DMS114 treated with DMSO at 0.1 percent for 48 hours (cell line): ENCODE data around the gene SPATA7.

Experiments
- DNase-seq: peaks from one replicate; lab custom pipeline; 2025; ENCODE audit not compliant: unreplicated experiment; lab: John Stamatoyannopoulos, UW

The SPATA7 gene

DNA sequence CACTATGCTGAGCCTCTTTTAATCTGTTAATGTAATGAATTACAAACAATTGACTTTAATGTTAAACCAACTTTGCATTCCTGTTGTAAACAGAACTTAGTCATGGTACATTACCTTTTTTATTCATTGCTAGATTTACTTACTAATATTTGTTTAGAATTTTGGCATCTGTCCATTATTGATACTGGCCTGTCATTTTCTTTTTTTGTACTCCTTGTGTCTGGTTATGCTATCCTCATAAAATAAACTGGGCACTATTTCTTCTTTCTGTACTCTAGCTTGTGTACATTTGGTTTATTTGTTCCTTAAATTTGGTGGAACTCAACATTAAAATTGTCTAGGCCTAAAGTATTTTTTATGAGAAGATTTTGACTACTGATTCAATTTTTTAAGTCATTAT, 32.1 kb downstream of the SPATA7 start:
- DNase-seq, result no peak

GRCh38 chr14:88420187-88420586, 34.7 kb downstream of the SPATA7 start:
- DNase-seq, result no peak

DNA sequence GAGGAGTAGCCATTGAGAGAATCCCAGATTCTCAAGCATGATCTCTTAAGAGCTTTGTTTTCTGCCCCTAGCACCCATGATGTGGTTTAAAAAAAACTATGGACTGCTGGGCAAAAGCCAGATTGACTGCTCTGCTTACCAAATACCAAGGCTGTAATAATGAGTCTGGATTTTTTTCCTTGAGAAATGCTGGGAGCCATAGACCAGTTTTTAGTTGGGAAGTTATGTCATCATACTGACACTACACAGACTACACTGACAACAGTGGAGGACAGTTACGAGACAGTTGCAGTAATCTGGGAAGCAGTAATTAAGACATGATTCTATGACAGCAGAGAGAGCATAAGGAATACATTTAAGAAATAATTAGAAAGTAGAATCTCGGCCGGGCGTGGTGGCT, 35.8 kb downstream of the SPATA7 start:
- no peak for DNase-seq

GRCh38 chr14:88422047-88422446, 36.6 kb downstream of the SPATA7 start:
- no peak for DNase-seq

GRCh38 chr14:88422919-88423650, 37.6 kb downstream of the SPATA7 start:
- DNase-seq, result no peak

DNA sequence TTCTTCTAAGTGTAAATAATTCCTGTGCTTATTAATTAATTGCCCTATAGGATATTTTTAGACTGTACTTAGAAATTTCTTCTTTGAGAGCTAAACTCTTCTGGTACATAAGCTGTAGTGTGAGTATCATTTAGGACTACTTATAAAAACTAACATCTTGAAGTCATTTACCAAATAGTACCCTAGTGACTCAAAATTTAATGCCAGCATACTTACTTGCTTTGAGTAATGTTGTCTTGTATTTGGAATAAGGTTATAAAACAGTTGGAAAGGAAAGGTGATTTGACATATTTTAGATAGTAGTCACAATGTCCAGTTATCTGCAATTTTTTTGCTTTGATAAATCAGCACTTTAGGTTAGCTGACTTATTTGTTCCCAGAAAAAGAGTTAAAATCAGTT, 39.1 kb downstream of the SPATA7 start:
- no peak for DNase-seq

- no peak for DNase-seq
Measured at GRCh38 chr14:88426271-88426670, 40.8 kb downstream of the SPATA7 start.

- no peak for DNase-seq
Measured at GRCh38 chr14:88430976-88431375, 45.5 kb downstream of the SPATA7 start.

DNA sequence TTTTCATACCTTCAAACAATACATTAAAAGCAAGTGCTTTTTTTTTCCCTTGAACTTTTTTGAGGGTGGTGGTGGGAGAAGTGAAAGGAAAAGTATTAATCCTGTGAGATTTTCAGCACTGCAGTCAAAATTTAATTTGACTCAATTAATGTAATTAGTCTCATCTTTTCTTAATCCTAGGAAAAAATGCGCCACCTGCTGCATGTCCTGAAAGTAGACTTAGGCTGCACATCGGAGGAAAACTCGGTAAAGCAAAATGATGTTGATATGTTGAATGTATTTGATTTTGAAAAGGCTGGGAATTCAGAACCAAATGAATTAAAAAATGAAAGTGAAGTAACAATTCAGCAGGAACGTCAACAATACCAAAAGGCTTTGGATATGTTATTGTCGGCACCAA, 52.2 kb downstream of the SPATA7 start:
- DNase-seq, result no peak

- no peak for DNase-seq
Measured at GRCh38 chr14:88439088-88439487, 53.6 kb downstream of the SPATA7 start.

DNA sequence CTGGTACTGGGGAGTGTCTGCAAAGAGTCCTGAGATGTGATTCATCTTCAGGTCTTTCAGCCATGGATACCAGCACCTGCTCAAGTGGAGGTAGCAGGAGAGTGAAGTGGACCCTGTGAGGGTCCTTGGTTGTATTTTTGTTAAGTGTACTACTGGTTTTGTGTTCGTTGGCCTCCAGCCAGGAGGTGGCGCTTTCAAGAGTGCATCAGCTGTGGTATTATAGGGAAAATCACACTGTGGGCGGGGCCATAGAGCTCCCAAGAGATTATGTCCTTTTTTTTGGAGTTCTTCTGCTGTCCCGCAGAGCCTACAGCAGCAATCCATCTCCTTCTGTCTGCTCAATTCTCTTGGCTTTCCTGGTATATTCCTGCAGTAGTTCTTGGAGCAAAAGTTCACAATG, 66.8 kb downstream of the SPATA7 start:
- DNase-seq, result no peak

- DNase-seq, result no peak
Measured at GRCh38 chr14:88454886-88455285, 69.4 kb downstream of the SPATA7 start.

DNA sequence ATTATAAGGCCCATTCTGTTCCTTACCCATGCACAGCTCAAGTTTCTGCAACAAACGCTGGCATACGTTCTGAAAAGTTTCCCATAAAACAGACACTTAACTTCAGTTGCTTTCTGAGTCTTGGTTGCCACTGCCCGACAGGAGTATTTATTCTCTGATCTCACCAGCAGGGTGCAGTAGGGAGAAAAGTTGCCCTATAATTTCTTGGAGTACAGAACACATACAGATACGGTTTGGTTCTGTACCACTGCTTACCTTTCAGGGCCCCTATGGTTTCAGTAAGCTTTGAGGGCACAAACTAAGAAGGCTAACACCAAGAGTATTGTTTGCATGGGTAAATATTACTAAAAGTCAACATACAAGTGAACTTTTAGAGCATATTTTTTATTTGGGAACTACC, 77.9 kb downstream of the SPATA7 start:
- no peak for DNase-seq

- no peak for DNase-seq
Measured at GRCh38 chr14:88468406-88468805, 82.9 kb downstream of the SPATA7 start.

DNA sequence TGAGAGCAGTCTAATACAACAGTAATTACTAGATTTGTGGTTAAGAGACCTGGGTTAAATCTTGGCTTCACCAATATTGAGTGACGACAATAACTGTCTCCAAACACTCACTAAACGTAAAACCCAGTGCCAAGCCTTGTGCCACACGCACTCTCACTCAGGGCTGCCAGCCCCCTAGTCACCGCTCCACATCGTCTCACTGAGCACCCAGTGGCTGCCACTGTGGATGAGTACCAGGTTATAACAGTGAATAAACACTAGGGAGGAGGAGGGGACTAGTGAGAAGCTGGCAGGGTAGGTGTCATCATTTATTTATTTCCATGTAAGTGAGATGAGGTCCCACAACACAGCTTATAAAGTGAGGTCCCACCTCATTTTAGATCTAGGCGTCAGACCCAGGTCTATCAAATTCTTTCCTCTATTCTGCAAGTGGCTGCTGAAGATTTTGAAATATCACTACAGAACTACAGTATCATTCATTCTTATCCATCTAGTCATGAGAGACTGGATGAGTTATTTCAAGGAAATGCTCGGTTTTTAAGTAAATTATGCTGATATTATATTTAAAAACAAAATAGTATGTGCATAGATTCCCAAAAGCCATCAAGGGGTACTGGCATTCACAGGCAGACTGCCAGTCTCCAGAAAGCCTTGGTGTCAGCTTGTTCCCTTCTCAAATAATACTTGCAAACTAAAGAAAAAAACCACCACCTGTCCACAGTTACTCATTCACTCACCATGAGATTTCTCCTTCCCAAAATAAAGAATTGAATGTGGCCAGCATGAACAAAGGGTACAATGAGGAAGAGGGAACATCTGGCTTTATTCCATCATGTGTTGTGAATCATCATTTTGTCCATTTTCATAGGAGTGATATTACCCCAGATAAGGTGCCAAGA, 85.3 kb downstream of the SPATA7 start:
- no peak for DNase-seq

DNA sequence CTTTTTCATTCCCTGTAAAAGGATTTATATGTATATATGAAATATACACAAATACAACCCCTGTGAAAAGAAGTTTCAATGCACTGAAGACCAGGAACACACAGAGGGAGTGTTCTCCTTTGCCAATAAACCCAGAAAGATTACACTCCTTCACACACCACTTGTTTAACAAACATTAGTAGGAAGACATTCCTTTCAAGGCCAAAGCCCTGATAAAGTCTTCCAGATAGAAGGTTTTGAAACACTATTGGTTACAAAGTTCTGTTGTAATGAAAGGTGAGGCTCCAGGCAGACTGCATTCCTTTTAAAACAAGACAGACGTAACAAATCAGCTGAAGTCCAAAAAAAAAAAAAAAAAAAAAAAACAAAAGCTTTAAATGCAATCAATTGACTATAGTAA, 88.3 kb downstream of the SPATA7 start:
- no peak for DNase-seq

DNA sequence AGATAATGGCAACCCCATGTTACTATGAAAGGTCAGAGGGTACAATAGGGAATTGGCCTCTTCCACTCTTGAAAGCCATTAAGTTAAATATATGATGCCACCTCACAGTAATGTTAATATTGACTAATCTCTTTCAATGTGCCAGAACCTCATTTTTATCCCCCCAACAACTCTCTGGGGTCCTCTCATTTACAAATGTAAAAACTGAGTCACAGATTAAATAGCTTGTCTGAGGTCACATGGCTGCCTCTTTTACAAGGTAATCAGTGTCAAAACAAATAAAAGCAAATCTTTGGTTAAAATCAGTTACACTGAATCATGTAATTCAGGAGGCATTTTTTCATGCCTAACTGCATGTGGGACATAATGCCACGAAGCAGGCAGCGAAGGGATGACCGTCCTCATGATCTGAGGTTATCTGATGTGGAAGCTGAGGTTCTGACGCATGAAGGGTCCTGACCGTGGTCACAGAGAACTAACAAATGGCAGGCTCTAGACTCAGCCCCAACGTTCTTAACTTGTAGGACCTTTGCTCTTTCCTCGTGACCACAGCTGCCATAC, 90.8 kb downstream of the SPATA7 start:
- DNase-seq, result no peak

- DNase-seq, result no peak
Measured at GRCh38 chr14:88476825-88477224, 91.4 kb downstream of the SPATA7 start.

- DNase-seq, result no peak
Measured at GRCh38 chr14:88477513-88478250, 92.2 kb downstream of the SPATA7 start.

GRCh38 chr14:88478931-88479330, 93.5 kb downstream of the SPATA7 start:
- DNase-seq, result no peak

DNA sequence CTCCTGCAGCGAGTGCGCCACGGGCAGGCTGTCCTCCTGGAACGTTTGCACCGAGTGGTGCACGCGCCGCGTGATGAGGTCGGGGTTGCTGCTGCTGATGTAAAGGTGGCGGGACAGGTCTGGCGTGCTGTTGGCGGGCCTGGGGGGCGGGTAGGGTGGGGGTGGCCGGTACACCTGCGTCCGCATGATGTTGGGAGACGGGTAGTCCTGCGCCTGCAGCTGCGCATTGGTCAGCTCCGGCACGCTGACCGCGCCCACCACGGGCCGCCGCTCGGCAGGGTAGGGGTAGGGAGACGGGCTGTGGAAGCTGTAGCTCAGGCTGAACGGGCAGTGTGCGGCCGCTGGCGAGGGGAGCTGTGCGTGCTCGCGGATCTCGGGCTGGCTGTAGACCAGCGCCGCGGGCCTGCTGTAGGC, 94.1 kb downstream of the SPATA7 start:
- DNase-seq, result no peak
